Posterior vena cava (tissue), 2 donors: ENCODE results near the gene JUND. TPM values are rescaled to one million over a fixed set of nuclear protein-coding genes. Genes with fewer than 3 reads are reported as not detected.

Experiments
- DNase-seq: peaks from one replicate; pipeline ENCODE4 v3.0.0-alpha.2; 2020; ENCODE audit warnings: low spot score
- intact Hi-C, 2 donors: fragments of 100-400 bp; cut with DNase I; formaldehyde crosslinking; loops; one replicate each; pipeline versions ENCODE4 v1.14.1 to v1.14.2; 2022 to 2023
- total RNA-seq, 2 donors: library from RNA; stranded (reverse); fragmentation: NEBNext Ultra II Directional; extraction: Animal tissue kit (Norgen Biotek cat#: 25700); gene quantifications; one replicate each; pipeline ENCODE4 v1.2.1, GENCODE V29; 2021
- donor health status: DM: yes; HTN: yes; CAD: no.
- donor health status: DM: yes; HTN: yes; CAD: no.

JUND gene
- total RNA-seq, 2 donors from 2014 or later = 192 to 231 TPM

- intact Hi-C loops = loop anchor here in 1 of 2 donors (10.0 kb wide), 1 partner anchor 136 kb away; the partner anchor contains the start of gene SSBP4
- no peak for DNase-seq
Measured at GRCh38 chr19:18279266-18279515, 2.2 kb downstream of the JUND start.

- no peak for DNase-seq
Measured at GRCh38 chr19:18278521-18279265, 2.7 kb downstream of the JUND start.

GRCh38 chr19:18274781-18275356 lies 6.6 kb downstream of the JUND start:
- peak; percentile 96 for DNase-seq
- intact Hi-C loops = loop anchor here in 1 of 2 donors (10.0 kb wide), 1 partner anchor 140 kb away; the partner anchor contains the start of gene SSBP4

More at GRCh38 chr19:18278521-18279265, 2.7 kb downstream of the JUND start:
- intact Hi-C loops = loop anchor here in 1 of 2 donors (10.0 kb wide), 1 partner anchor 136 kb away; the partner anchor contains the start of gene SSBP4

GRCh38 chr19:18274219-18274780 lies 7.1 kb downstream of the JUND start, which contains the start of gene IQCN:
TSS of gene IQCN (minus strand) at chr19:18274452. CDS start at chr19:18269478, 4,974 bp downstream.
- intact Hi-C loops = loop anchor here in 1 of 2 donors (10.0 kb wide), 1 partner anchor 141 kb away; the partner anchor contains the start of gene SSBP4
- DNase-seq = no peak

- intact Hi-C loops = loop anchor here in 1 of 2 donors (10.0 kb wide), 1 partner anchor 141 kb away; the partner anchor contains the start of gene SSBP4
- DNase-seq = no peak
Measured at GRCh38 chr19:18273561-18274218, 7.7 kb downstream of the JUND start.

GRCh38 chr19:18271433-18271841 lies 10.0 kb downstream of the JUND start:
- intact Hi-C loops = loop anchor here in 1 of 2 donors (10.0 kb wide), 1 partner anchor 143 kb away; the partner anchor contains the start of gene SSBP4
- DNase-seq = no peak

GRCh38 chr19:18270326-18270725 lies 11.1 kb downstream of the JUND start:
- intact Hi-C loops = loop anchor here in 1 of 2 donors (10.0 kb wide), 1 partner anchor 144 kb away; the partner anchor contains the start of gene SSBP4

GRCh38 chr19:18269070-18269723 lies 12.2 kb downstream of the JUND start:
- intact Hi-C loops = no loop called here
- DNase-seq = no peak

More at GRCh38 chr19:18270326-18270725, 11.1 kb downstream of the JUND start:
- DNase-seq = no peak

GRCh38 chr19:18266771-18267686 lies 14.4 kb downstream of the JUND start:
- DNase-seq = no peak
- intact Hi-C loops = no loop called here

- intact Hi-C loops = no loop called here
- no peak for DNase-seq
Measured at GRCh38 chr19:18265582-18265981, 15.8 kb downstream of the JUND start.

- no peak for DNase-seq
- intact Hi-C loops = no loop called here
Measured at GRCh38 chr19:18264971-18265540, 16.4 kb downstream of the JUND start.

GRCh38 chr19:18264137-18264854 lies 17.1 kb downstream of the JUND start:
- DNase-seq = no peak
- intact Hi-C loops = no loop called here

- intact Hi-C loops = no loop called here
- DNase-seq = no peak
Measured at GRCh38 chr19:18263324-18264136, 17.9 kb downstream of the JUND start.

- intact Hi-C loops = no loop called here
- no peak for DNase-seq
Measured at GRCh38 chr19:18262917-18263316, 18.5 kb downstream of the JUND start.

- no peak for DNase-seq
- intact Hi-C loops = no loop called here
Measured at GRCh38 chr19:18262144-18262543, 19.3 kb downstream of the JUND start.

- DNase-seq = no peak
- intact Hi-C loops = no loop called here
Measured at GRCh38 chr19:18261474-18261873, 19.9 kb downstream of the JUND start.
